CD4-positive, alpha-beta T cell treated with Interleukin-21 for 1 hour (primary cell): Measurements from ENCODE around the gene DOK7.

Experiments used
- DNase-seq: peaks from one replicate; pipeline ENCODE4 v3.0.0-alpha.2; 2020

DOK7 gene

DNA sequence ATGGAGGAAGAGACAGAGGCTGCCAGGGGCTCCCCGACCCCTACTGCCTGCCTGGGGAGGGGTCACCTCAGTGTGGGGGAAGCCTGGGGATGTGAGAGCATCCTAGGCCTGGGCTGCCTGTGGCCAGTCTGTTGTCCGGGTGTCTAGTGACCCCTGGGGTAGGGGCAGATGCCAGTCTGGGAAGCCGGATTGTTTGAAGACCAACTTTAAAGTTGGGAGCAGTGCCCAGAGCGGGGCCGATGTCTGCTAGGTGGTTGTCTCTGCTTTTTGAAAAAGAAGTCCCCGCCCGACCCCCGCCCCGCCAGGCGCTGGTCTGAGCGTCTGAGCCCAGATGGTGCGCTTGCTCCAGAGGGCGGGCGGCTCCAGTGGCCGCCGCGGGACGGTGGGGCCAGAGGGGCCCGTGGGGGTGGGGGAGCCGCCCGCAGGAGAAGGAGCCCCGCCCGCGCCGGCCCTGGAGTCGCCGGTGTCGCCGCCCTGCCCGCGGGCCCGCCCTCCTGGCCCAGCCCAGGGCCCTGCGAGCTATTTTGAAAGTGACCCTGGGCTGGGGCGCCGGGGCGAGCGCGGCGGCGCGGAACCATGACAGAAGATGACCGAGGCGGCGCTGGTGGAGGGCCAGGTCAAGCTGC lies at the start of gene DOK7:
Gene DOK7 (plus strand): TSS at position 517 of the 626 bp plus-strand sequence. CDS start 70 bp downstream, at position 587.
- no peak for DNase-seq

- no peak for DNase-seq
These were observed 49.3 kb upstream of the DOK7 start for GRCh38 chr4:3413675-3414420.

DNA sequence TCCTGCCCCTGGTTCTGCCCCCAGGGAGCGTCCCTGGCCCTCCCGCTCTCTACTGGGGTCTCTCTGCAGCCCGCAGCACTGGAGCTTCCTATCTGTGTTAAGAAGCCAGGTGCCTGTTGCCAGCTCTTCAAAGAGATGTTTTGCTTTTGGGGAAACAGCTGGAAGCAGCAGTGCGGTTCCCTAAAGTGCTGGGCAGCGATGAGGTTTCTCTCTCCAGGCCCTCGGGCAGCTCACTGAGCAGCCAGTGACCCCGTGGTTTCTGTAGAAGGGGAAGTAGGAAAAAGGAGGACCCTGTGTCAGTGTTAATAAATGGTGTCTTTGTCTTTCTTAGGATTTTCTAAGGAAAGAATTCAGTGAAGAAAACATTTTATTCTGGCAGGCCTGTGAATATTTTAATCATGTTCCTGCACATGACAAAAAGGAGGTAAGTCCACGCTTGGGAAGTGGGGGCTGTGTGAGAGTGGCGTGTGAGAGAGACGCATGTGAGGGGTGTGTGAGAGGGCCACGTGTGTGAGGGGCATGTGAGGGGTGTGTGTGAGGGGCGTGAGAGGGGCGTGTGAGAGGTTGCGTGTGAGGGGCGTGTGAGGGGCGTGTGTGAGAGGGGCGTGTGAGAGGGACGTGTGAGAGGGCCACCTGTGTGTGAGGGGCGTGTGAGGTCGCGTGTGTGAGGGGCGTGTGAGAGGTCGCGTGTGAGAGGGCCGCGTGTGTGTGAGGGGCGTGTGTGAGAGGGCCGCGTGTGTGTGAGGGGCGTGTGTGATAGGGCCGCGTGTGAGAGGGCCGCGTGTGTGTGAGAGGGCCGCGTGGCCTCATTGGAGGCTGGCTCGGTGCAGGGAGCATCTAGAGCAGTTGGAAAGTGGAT lies 48.5 kb upstream of the DOK7 start:
- no peak for DNase-seq

DNA sequence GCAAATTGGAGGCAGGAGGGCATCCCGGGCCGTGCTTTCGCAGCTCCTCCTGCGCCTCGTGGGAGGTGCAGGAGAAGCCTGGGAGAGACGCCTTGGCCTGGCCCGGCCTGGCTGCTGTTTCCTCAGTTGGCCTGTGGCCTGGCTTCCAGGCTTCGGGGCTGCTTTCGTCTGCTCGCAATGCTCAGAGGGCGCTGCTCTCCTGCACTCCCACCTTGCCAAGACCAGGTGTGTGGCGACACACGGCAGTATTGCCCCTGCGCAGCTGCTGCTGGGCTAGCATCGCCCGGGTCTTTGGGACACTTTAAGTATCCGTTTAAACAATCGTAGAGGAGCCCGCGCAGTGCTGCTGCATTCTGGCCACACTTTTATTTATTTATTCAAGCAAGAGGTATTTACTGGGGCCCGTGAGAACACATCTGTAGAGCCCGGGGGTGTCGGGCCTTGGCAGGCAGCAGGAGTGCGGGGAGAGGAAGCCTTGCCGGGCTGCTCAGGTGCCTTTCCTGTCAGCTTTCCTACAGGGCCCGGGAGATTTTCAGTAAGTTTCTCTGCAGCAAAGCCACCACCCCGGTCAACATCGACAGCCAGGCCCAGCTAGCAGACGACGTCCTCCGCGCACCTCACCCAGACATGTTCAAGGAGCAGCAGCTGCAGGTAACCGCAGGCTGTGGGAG lies 47.5 kb upstream of the DOK7 start:
- no peak for DNase-seq

- no peak for DNase-seq
These were observed 46.8 kb upstream of the DOK7 start for GRCh38 chr4:3416270-3416669.

GRCh38 chr4:3416821-3417221 lies 46.3 kb upstream of the DOK7 start:
- DNase-seq: no peak

DNA sequence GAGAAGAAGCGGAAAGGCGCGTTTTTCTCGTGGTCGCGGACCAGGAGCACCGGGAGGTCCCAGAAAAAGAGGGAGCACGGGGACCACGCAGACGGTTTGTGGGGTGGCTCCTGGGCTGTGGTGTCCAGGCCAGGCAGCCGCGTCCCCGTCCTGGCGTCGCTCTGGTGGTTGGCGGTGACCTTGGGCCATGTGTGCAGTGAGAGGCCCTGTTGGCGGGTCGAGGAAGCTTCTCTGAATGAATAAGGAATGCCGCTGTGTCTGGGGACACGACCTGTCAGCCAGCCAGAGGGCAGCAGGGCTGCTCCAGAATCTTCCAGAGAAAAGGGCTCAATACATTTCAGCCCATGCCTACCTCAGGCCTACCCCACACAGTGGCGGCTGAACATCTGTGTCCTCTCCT lies 45.7 kb upstream of the DOK7 start:
- DNase-seq: no peak

- no peak for DNase-seq
These were observed 44.9 kb upstream of the DOK7 start for GRCh38 chr4:3418029-3418762.

DNA sequence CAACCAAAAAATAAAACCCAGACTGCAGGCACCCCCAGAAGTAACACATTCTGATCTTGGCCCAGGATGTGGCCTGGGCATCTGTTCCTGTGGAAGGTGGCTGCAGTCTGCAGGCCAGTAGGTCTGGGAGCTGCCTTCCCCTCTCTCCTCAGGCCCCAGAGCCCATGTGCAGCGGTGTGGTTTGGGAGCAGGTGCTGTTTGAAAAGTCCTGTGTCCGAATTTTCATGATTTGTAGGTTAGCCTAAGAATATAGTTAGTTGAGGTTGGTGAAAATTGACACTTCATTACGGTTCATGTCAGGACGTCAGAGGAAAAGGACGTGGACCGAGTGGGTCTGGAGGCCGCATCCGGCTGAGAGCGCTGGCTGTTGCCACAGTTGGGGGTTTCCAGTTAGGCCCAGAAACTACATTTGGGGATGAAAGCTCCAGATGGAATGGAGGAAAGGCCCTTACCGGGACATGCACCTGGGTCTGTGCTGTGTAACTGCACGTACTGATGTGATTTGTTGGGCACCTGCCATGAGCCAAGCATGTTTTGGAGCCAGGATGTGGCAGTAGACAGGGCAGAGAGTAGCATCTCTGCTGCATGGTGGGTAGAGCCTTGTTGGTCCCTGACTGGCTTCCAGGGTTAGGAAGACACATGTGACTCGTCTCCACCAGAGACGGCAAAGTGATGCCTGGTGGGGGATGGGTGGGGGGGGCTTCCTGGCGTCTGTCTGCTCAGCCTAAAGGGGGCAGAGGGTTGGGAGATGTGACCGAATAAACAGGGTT lies 43.1 kb upstream of the DOK7 start:
- DNase-seq: no peak

DNA sequence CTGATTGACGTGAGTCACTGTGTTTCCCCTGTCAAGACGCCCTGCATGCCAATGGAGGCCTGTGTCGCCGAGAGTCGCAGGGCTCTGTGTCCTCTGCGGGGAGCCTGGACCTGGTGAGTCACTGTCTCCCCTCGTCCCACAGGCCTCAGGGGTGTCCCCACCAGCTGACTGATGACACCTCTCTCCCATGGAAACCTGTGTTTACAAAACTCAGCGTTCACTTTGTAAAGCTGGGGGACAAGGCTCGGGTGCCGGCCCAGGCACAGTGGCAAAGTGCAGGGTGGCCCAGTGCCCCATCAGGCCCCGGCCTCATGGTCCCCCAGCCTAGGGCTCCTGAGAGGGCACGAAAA lies 42.5 kb upstream of the DOK7 start:
- DNase-seq: no peak

GRCh38 chr4:3420956-3421355 lies 42.1 kb upstream of the DOK7 start:
- no peak for DNase-seq

DNA sequence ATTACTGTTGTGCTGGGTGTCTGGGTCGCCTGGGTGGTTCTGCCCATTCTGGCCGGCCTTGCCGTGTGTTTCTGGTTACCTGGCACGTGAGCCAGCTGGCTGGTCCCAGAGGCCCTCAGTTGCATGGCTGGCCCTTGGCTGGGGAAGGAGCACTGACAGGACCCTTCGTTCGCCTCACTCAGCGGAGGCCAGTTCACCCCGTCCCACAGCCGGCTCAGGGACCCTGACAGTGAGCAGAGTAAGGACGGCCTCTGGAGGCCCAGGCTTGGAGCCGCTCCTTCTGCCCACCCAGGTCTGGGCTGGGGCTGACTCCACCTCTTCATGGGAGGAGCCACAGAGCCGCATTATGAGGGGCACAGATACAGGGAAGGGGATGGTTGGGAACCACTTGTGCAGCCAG lies 41.6 kb upstream of the DOK7 start:
- DNase-seq: no peak

GRCh38 chr4:3422241-3422801 lies 40.8 kb upstream of the DOK7 start:
- DNase-seq: no peak

- no peak for DNase-seq
These were observed 40.3 kb upstream of the DOK7 start for GRCh38 chr4:3422808-3423297.

DNA sequence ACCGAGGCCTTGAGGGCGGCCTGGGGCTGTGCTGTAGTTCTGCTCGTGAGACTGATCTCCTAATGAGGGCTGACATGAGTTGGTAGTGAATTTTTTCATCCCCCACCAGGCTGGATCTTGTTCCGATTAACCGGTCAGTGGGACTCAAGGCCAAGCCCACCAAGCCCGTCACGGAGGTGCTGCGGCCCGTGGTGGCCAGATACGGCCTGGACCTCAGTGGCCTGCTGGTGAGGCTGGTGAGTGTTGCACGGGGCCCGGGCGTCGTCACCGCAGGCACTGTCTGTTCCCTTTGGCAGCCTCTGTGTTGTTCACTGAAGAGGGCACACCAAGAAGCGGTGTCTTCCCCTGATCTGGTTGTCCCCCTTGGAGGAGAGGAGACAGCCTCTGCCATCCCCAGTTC lies 39.7 kb upstream of the DOK7 start:
- DNase-seq: no peak

GRCh38 chr4:3423952-3424351 lies 39.2 kb upstream of the DOK7 start:
- DNase-seq: no peak

GRCh38 chr4:3424522-3425095 lies 38.5 kb upstream of the DOK7 start:
- DNase-seq: no peak

GRCh38 chr4:3426465-3427133 lies 36.5 kb upstream of the DOK7 start:
- no peak for DNase-seq

DNA sequence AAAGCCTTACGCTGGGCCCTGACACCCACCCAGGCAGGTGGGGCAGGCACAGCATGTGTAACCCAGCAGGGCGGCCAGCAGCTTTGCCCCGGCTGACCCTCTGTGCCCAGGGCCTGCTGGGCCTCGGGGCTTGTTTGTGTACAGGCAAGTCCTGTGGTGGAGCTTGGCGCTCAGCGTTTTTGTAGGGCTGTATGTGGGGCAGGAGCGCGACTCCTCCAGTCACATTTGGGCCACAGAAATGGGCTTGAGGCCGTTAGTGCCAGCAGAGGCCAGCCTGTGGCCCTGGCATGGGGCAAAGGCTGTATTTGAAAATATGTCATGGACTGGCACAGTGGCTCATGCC lies 36.0 kb upstream of the DOK7 start:
- DNase-seq: no peak

DNA sequence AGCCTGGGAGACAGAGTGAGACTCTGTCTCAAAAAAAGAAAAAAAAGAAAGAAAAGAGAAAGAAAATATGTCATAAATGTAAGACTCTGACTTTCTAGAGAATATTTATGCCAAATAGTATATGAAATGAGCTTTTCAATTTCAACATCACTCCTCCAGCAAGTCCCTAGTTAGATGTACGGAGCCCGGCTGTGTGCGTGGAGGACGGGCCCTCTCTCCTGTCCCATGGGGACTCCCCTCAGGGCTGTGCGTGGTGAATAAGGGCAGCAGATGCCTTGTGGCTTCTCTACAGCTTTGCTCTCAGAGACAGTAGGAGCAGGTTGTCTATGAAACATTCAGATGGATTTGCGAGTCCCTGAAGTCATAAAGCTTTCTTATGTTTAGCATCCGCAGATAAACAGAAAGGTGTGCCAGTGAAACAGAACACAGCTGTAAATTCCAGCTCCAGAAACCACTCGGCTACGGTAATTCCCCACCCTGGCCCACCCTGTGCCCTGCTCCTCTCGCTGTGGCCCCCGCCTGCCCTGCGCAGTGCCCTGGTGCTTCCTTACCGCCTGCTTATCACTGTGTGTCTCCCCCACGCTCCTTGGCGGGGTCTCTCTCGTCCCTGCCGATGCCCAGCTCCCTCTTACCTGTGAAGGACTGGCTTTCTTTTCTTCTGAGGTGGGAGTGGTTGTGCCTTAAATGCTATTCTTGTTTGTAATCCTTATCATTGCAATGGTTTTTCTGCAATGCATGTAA lies 35.2 kb upstream of the DOK7 start:
- no peak for DNase-seq
